ENCODE data around the gene RRAS.

Gene RRAS

GRCh38 chr19:49665036-49665350 is 25.1 kb upstream of the RRAS start:
- peaks cover 56% of the 10 kb centered on the region for H3K4me1 Mint-ChIP-seq
- no peaks in the 10 kb centered on the region for H3K27me3 Mint-ChIP-seq
- H3K9me3 Mint-ChIP-seq = no peaks in the 10 kb centered on the region
- H3K36me3 Mint-ChIP-seq = peaks cover 21% of the 10 kb centered on the region
- peak overlapping the region; percentile 100 for H3K4me3 Mint-ChIP-seq
- H3K27ac Mint-ChIP-seq = peak overlapping the region; percentile 97
- ATAC-seq = peak; percentile 2

GRCh38 chr19:49664171-49665035 is 24.5 kb upstream of the RRAS start:
- peak overlapping the region; percentile 97 for H3K27ac Mint-ChIP-seq
- H3K4me3 Mint-ChIP-seq = peak overlapping the region; percentile 100
- H3K27me3 Mint-ChIP-seq = no peaks in the 10 kb centered on the region
- H3K36me3 Mint-ChIP-seq = peaks cover 23% of the 10 kb centered on the region
- H3K4me1 Mint-ChIP-seq = peaks cover 56% of the 10 kb centered on the region
- H3K9me3 Mint-ChIP-seq = no peaks in the 10 kb centered on the region
- peak; percentile 79 for ATAC-seq

GRCh38 chr19:49663224-49663623 is 23.3 kb upstream of the RRAS start:
- peaks cover 26% of the 10 kb centered on the region for H3K36me3 Mint-ChIP-seq
- H3K9me3 Mint-ChIP-seq = no peaks in the 10 kb centered on the region
- peaks cover 56% of the 10 kb centered on the region for H3K4me1 Mint-ChIP-seq
- no peaks in the 10 kb centered on the region for H3K27me3 Mint-ChIP-seq
- ATAC-seq = no peak
- peak overlapping the region; percentile 100 for H3K4me3 Mint-ChIP-seq
- peak overlapping the region; percentile 97 for H3K27ac Mint-ChIP-seq

GRCh38 chr19:49662011-49662410 is 22.1 kb upstream of the RRAS start:
- Mint-ChIP-seq H3K27ac (no peak overlapping the region), H3K27me3 (no peaks in the 10 kb centered on the region), H3K9me3 (no peaks in the 10 kb centered on the region), H3K36me3 (peaks cover 35% of the 10 kb centered on the region), H3K4me1 (peaks cover 51% of the 10 kb centered on the region), H3K4me3 (no peak overlapping the region)
- ATAC-seq = no peak

- Mint-ChIP-seq H3K9me3 (no peaks in the 10 kb centered on the region), H3K4me1 (peaks cover 35% of the 10 kb centered on the region), H3K27me3 (no peaks in the 10 kb centered on the region), H3K27ac (no peak overlapping the region), H3K4me3 (no peak overlapping the region), H3K36me3 (peaks cover 40% of the 10 kb centered on the region)
- no peak for ATAC-seq
These were observed 20.5 kb upstream of the RRAS start for GRCh38 chr19:49660338-49660961.

GRCh38 chr19:49658566-49659442 is 18.9 kb upstream of the RRAS start:
- no peaks in the 10 kb centered on the region for H3K9me3 Mint-ChIP-seq
- peaks cover 19% of the 10 kb centered on the region for H3K4me1 Mint-ChIP-seq
- no peaks in the 10 kb centered on the region for H3K27me3 Mint-ChIP-seq
- H3K36me3 Mint-ChIP-seq = peaks cover 47% of the 10 kb centered on the region
- H3K4me3 Mint-ChIP-seq = no peak overlapping the region
- H3K27ac Mint-ChIP-seq = no peak overlapping the region
- ATAC-seq = no peak

GRCh38 chr19:49658139-49658517 is 18.2 kb upstream of the RRAS start:
- Mint-ChIP-seq H3K4me3 (no peak overlapping the region), H3K27ac (no peak overlapping the region), H3K4me1 (peaks cover 18% of the 10 kb centered on the region), H3K27me3 (no peaks in the 10 kb centered on the region), H3K9me3 (no peaks in the 10 kb centered on the region), H3K36me3 (peaks cover 54% of the 10 kb centered on the region)
- ATAC-seq = no peak

- no peaks in the 10 kb centered on the region for H3K9me3 Mint-ChIP-seq
- H3K4me3 Mint-ChIP-seq = no peak overlapping the region
- no peak overlapping the region for H3K27ac Mint-ChIP-seq
- no peak for ATAC-seq
- no peaks in the 10 kb centered on the region for H3K27me3 Mint-ChIP-seq
- peaks cover 13% of the 10 kb centered on the region for H3K4me1 Mint-ChIP-seq
- H3K36me3 Mint-ChIP-seq = peaks cover 56% of the 10 kb centered on the region
These were observed 17.7 kb upstream of the RRAS start for GRCh38 chr19:49657493-49658138.

GRCh38 chr19:49656456-49657109 is 16.6 kb upstream of the RRAS start:
- Mint-ChIP-seq H3K27ac (peak overlapping the region; percentile 32), H3K9me3 (no peaks in the 10 kb centered on the region), H3K4me1 (peaks cover 6% of the 10 kb centered on the region), H3K36me3 (peaks cover 53% of the 10 kb centered on the region), H3K27me3 (no peaks in the 10 kb centered on the region), H3K4me3 (no peak overlapping the region)
- no peak for ATAC-seq

GRCh38 chr19:49655570-49656455 is 15.9 kb upstream of the RRAS start:
- ATAC-seq = no peak
- no peaks in the 10 kb centered on the region for H3K27me3 Mint-ChIP-seq
- H3K4me3 Mint-ChIP-seq = no peak overlapping the region
- H3K4me1 Mint-ChIP-seq = peaks cover 6% of the 10 kb centered on the region
- H3K27ac Mint-ChIP-seq = peak overlapping the region; percentile 32
- peaks cover 57% of the 10 kb centered on the region for H3K36me3 Mint-ChIP-seq
- H3K9me3 Mint-ChIP-seq = no peaks in the 10 kb centered on the region

- H3K27me3 Mint-ChIP-seq = no peaks in the 10 kb centered on the region
- no peaks in the 10 kb centered on the region for H3K9me3 Mint-ChIP-seq
- peaks cover 6% of the 10 kb centered on the region for H3K4me1 Mint-ChIP-seq
- peak overlapping the region; percentile 26 for H3K27ac Mint-ChIP-seq
- no peak overlapping the region for H3K4me3 Mint-ChIP-seq
- no peak for ATAC-seq
- peaks cover 54% of the 10 kb centered on the region for H3K36me3 Mint-ChIP-seq
These were observed 14.6 kb upstream of the RRAS start for GRCh38 chr19:49654581-49654980.

- H3K36me3 Mint-ChIP-seq = peaks cover 49% of the 10 kb centered on the region
- H3K4me1 Mint-ChIP-seq = peaks cover 6% of the 10 kb centered on the region
- no peak overlapping the region for H3K4me3 Mint-ChIP-seq
- H3K27ac Mint-ChIP-seq = no peak overlapping the region
- no peaks in the 10 kb centered on the region for H3K9me3 Mint-ChIP-seq
- H3K27me3 Mint-ChIP-seq = no peaks in the 10 kb centered on the region
- no peak for ATAC-seq
These were observed 13.5 kb upstream of the RRAS start for GRCh38 chr19:49653466-49653806.

GRCh38 chr19:49652551-49653465 is 12.9 kb upstream of the RRAS start:
- no peak overlapping the region for H3K27ac Mint-ChIP-seq
- H3K36me3 Mint-ChIP-seq = peaks cover 47% of the 10 kb centered on the region
- H3K4me1 Mint-ChIP-seq = peaks cover 6% of the 10 kb centered on the region
- no peaks in the 10 kb centered on the region for H3K27me3 Mint-ChIP-seq
- ATAC-seq = no peak
- no peak overlapping the region for H3K4me3 Mint-ChIP-seq
- H3K9me3 Mint-ChIP-seq = no peaks in the 10 kb centered on the region
